ENCODE measurements around the gene SPACA7. TPM values are rescaled to one million over a fixed set of nuclear protein-coding genes. Genes with fewer than 3 reads are reported as not detected.
A peak's percentile ranks its signal among the peaks of the same experiment; 100 is the strongest.

The SPACA7 gene
- total and polyA plus RNA-seq, 4 donors = not detected

DNA sequence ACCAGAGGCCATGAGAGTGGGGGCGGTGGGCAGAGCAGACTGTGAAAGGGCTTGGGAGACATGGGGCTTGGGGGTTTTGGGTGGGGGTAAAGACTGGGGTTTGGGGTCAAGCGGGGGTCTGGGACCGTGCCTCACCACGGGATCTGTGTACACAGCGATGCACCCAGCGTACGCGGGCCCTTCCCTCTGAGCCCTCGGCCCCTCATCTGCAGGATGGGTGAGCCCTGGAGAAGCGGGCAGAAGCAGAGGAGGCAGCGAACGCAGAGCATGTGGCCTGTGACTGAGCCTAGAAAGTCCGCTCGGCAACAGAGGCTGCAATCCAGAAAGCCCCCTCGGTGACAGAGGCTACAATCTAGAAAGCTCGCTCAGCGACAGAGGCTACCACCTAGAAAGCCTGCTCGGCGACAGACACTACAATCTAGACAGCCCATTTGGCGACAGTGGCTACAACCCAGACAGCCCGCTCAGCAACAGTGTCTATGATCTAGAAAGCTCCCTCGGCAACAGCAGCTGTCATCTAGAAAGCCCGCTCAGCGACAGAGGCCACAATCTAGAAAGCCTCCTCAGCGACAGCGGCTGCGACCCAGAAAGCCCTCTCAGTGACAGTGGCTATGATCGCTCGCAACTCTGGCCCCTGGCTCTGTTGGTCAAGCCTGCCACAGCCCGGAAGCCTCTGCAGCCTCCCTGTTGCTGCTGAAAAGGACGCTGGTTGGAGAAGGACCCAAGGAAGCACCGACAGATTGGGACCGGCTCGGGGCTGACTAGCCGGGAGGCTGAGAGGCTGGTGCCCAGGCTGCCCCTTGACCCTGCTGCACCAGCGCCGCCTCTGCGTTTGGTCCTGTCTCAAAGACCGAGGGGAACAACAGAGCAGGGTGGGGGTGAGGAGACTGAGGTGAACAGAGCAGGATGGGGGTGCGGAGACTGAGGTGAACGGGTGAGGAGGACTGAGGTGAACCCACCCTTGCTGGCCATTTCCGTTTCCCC lies 68.6 kb downstream of the SPACA7 start:
- H3K36me3 ChIP-seq (ENCODE audit: control insufficient read depth in 4 of 4, insufficient read depth in 4 of 4, low read length in 4 of 4) = no peaks in the 10 kb centered on the region
- no peaks in the 10 kb centered on the region for H3K9me3 ChIP-seq (ENCODE audit: control insufficient read depth in 4 of 4, insufficient read depth in 3 of 4, low read length in 3 of 4)
- WGBS, 2 donors = 79 to 84% methylated on average over 42 of the region's 42 CpGs
- peaks cover 11 to 16% (median 15%) of the 10 kb centered on the region in 3 donors for H3K27me3 ChIP-seq (ENCODE audit: control insufficient read depth in 3 of 3, insufficient read depth in 3 of 3, low read length in 2 of 3)
- H3K27ac ChIP-seq (ENCODE audit: low read depth in 1 of 2, low read length in 1 of 2) = no peak overlapping the region
- no peak overlapping the region for H3K9ac ChIP-seq (ENCODE audit: insufficient read depth in 1 of 2, low read length in 2 of 2)
- no peak for ATAC-seq (ENCODE audit: insufficient read depth, low FRiP score)
- H3K4me3 ChIP-seq = no peak overlapping the region
- DNase-seq = peak in 1 of 3 donors; percentile 9
- TF ChIP-seq, protein P1, sequence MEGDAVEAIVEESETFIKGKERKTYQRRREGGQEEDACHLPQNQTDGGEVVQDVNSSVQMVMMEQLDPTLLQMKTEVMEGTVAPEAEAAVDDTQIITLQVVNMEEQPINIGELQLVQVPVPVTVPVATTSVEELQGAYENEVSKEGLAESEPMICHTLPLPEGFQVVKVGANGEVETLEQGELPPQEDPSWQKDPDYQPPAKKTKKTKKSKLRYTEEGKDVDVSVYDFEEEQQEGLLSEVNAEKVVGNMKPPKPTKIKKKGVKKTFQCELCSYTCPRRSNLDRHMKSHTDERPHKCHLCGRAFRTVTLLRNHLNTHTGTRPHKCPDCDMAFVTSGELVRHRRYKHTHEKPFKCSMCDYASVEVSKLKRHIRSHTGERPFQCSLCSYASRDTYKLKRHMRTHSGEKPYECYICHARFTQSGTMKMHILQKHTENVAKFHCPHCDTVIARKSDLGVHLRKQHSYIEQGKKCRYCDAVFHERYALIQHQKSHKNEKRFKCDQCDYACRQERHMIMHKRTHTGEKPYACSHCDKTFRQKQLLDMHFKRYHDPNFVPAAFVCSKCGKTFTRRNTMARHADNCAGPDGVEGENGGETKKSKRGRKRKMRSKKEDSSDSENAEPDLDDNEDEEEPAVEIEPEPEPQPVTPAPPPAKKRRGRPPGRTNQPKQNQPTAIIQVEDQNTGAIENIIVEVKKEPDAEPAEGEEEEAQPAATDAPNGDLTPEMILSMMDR (IDR thresholded peaks at IDR 0.05; ENCODE audit: control extremely low read depth, extremely low read depth) = no peak
- H3K4me1 ChIP-seq (ENCODE audit: control insufficient read depth in 5 of 5, insufficient read depth in 5 of 5, low read length in 5 of 5) = peaks cover 0 to 5% (median 0%) of the 10 kb centered on the region in 5 donors

DNA sequence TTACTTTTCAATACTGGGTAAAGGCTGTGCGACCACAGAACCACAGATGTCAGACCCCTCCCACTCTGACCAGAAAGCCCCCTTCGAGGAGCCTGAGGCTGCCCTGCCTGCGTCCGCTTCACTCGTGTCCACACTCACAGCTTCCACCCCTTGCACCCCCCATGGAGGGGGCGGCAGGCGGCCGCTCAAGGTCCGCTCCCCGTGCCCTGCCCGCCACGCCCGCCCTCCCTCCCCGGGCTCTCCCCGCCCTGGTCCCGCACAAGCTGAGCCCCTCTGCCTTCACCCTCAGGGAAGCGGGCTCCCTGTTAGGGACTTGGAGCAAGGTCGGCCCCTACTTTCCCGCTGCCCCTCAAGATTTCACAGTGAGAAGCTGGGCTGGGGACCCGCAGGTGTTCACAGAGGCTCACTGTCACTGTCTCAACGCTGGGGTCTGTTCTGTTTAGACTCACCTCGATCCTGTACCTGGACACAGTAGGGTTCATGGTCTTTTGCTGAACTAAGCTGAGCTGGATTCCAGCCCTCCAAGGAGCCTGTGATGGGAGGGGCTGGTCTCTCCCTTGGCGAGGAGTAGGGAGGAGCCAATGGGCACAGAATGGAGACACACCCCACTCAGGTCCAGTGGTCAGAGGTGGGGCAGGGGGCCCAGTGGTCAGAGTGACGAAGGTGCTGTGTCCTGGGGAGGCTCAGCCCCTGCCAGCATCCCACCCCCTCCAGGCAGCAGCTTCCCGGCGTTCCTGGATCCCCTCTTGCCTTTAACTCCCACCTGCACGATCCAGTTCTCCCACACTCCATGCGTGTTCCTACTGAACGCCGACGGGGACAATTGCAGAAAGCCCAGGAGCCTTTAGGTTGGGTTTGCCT lies 69.5 kb downstream of the SPACA7 start:
- no peak for ATAC-seq (ENCODE audit: insufficient read depth, low FRiP score)
- TF ChIP-seq, protein P1 (IDR thresholded peaks at IDR 0.05; ENCODE audit: control extremely low read depth, extremely low read depth) = no peak

DNA sequence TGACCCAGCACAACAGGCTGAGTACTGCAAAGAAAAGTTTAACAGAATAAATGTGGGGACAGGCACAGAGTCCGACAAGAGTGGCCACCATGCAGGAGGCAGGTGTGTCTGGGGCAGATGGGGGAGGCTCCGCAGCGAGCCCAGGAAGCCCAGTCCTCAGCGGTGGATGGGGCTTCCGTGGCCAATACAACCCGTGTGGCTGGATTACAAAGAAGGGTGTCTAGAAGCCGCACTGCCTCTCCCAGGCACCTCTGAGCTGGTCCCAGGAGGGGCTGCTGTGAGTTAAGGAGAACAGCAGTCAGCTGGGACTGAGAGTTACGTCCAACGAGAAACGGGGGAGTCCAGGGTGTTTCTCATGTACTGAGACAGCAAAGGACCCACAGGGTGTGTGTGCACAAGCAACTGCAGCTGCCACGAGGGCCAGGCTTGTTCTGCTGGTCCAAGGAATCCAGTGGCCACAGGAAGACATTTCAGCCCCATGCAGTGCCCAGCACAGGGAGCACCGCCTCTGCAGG lies 70.2 kb downstream of the SPACA7 start:
- Histone ChIP-seq H3K4me3 (no peak overlapping the region), H3K9ac (ENCODE audit: insufficient read depth in 1 of 2, low read length in 2 of 2) (no peak overlapping the region), H3K9me3 (ENCODE audit: control insufficient read depth in 4 of 4, insufficient read depth in 3 of 4, low read length in 3 of 4) (no peaks in the 10 kb centered on the region), H3K4me1 (ENCODE audit: control insufficient read depth in 5 of 5, insufficient read depth in 5 of 5, low read length in 5 of 5) (peaks cover 0 to 5% (median 0%) of the 10 kb centered on the region in 5 donors), H3K27ac (ENCODE audit: low read depth in 1 of 2, low read length in 1 of 2) (no peak overlapping the region), H3K27me3 (ENCODE audit: control insufficient read depth in 3 of 3, insufficient read depth in 3 of 3, low read length in 2 of 3) (peaks cover 6 to 12% (median 11%) of the 10 kb centered on the region in 3 donors), H3K36me3 (ENCODE audit: control insufficient read depth in 4 of 4, insufficient read depth in 4 of 4, low read length in 4 of 4) (no peaks in the 10 kb centered on the region)
- WGBS, 2 donors = 67 to 73% methylated on average over 12 of the region's 12 CpGs
- TF ChIP-seq, protein P1 (IDR thresholded peaks at IDR 0.05; ENCODE audit: control extremely low read depth, extremely low read depth) = no peak
- DNase-seq (no peak), ATAC-seq (ENCODE audit: insufficient read depth, low FRiP score) (no peak)

More for the DNA sequence above, 69.5 kb downstream of the SPACA7 start:
- no peaks in the 10 kb centered on the region for H3K36me3 ChIP-seq (ENCODE audit: control insufficient read depth in 4 of 4, insufficient read depth in 4 of 4, low read length in 4 of 4)
- H3K27ac ChIP-seq (ENCODE audit: low read depth in 1 of 2, low read length in 1 of 2) = no peak overlapping the region
- no peaks in the 10 kb centered on the region for H3K9me3 ChIP-seq (ENCODE audit: control insufficient read depth in 4 of 4, insufficient read depth in 3 of 4, low read length in 3 of 4)
- no peak overlapping the region for H3K4me3 ChIP-seq
- DNase-seq = no peak
- no peak overlapping the region for H3K9ac ChIP-seq (ENCODE audit: insufficient read depth in 1 of 2, low read length in 2 of 2)
- H3K4me1 ChIP-seq (ENCODE audit: control insufficient read depth in 5 of 5, insufficient read depth in 5 of 5, low read length in 5 of 5) = peaks cover 0 to 5% (median 0%) of the 10 kb centered on the region in 5 donors
- H3K27me3 ChIP-seq (ENCODE audit: control insufficient read depth in 3 of 3, insufficient read depth in 3 of 3, low read length in 2 of 3) = peaks cover 11 to 12% (median 11%) of the 10 kb centered on the region in 3 donors
- WGBS, 2 donors = 62 to 72% methylated on average over 31 of the region's 31 CpGs

All from lung (tissue), 12 donors.